Measurements from ENCODE around the gene BAHCC1.

GRCh38 chr17:81381632-81382577, 13.4 kb upstream of the BAHCC1 start:
- TF ChIP-seq GATA2 (IDR thresholded peaks at IDR 0.05; ENCODE audit: low read depth, low read length) (no peak), GATA3 (IDR thresholded peaks at IDR 0.05; ENCODE audit: low read depth, low read length) (no peak)

Data from SH-SY5Y (cell line).